Measurements from ENCODE around the gene DMWD.

DNA sequence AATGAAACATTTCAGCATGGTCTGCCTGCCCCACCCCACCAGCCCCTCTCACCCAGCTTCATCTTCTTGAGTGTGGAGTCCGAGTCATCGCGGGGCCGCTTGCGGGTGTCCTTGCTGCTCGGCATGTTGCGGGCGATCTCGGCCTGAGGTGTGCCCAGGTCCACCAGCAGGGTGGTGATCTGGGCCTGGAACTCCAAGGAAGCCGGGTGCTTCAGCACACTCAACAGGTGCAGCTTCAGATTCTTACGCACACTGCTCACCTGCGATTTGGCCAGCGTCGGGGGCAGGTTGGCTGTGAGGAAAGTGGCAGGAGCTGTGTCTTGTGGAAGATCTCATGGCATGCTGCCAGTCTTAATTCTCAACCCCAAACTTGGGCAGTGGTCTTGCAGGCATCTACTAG, 49.6 kb upstream of the DMWD start:
- TF ChIP-seq, protein P1, sequence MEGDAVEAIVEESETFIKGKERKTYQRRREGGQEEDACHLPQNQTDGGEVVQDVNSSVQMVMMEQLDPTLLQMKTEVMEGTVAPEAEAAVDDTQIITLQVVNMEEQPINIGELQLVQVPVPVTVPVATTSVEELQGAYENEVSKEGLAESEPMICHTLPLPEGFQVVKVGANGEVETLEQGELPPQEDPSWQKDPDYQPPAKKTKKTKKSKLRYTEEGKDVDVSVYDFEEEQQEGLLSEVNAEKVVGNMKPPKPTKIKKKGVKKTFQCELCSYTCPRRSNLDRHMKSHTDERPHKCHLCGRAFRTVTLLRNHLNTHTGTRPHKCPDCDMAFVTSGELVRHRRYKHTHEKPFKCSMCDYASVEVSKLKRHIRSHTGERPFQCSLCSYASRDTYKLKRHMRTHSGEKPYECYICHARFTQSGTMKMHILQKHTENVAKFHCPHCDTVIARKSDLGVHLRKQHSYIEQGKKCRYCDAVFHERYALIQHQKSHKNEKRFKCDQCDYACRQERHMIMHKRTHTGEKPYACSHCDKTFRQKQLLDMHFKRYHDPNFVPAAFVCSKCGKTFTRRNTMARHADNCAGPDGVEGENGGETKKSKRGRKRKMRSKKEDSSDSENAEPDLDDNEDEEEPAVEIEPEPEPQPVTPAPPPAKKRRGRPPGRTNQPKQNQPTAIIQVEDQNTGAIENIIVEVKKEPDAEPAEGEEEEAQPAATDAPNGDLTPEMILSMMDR (IDR thresholded peaks at IDR 0.05): no peak
- TF ChIP-seq POLR2A (IDR thresholded peaks at IDR 0.05): no peak
